ENCODE results near the gene MAGEC1.
"Not testable (repeated sequence)": the region's sequence is repeated elsewhere in the genome, so short reads cannot be mapped to it uniquely, and the experiment has no call there.

Gene MAGEC1, protein sequence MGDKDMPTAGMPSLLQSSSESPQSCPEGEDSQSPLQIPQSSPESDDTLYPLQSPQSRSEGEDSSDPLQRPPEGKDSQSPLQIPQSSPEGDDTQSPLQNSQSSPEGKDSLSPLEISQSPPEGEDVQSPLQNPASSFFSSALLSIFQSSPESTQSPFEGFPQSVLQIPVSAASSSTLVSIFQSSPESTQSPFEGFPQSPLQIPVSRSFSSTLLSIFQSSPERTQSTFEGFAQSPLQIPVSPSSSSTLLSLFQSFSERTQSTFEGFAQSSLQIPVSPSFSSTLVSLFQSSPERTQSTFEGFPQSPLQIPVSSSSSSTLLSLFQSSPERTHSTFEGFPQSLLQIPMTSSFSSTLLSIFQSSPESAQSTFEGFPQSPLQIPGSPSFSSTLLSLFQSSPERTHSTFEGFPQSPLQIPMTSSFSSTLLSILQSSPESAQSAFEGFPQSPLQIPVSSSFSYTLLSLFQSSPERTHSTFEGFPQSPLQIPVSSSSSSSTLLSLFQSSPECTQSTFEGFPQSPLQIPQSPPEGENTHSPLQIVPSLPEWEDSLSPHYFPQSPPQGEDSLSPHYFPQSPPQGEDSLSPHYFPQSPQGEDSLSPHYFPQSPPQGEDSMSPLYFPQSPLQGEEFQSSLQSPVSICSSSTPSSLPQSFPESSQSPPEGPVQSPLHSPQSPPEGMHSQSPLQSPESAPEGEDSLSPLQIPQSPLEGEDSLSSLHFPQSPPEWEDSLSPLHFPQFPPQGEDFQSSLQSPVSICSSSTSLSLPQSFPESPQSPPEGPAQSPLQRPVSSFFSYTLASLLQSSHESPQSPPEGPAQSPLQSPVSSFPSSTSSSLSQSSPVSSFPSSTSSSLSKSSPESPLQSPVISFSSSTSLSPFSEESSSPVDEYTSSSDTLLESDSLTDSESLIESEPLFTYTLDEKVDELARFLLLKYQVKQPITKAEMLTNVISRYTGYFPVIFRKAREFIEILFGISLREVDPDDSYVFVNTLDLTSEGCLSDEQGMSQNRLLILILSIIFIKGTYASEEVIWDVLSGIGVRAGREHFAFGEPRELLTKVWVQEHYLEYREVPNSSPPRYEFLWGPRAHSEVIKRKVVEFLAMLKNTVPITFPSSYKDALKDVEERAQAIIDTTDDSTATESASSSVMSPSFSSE

DNA sequence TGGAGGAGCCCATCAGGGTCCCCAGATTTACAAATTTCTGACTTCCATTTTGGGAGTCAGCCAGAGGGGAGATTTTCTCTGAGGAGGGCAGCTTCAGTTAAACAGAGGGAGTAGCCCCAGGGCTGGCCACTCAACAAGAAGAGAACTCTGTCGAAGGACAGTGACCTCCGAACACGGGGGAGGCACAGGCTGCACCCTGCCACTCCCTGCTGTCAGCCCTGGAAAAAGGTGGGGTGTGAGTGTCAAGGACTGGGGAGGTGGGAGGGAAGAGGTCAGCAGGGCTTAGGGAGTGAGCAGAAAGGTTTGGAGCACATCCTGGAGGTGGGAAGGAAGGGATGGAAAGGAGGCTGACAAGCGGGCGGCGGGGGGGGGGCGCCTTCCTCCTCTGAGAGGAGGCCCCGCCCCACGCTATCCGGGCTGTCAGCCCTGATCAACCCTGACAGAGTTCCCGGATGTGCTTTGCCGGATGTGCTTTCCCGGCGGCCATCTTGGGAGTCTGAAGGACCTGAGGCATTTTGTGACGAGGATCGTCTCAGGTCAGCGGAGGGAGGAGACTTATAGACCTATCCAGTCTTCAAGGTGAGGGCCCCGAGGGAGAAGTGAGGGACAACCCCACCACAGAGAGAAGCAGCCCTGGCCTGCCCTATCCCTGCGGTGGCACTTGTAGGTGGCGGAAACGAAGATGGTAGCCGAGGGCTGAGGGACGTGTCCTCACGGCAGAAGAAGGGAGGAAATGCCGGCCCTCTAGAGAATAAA is at the start of gene MAGEC1:
TSS of gene MAGEC1 (plus strand) at position 495 of the 756 bp plus-strand sequence. CDS start 1,179 bp downstream, outside the sequence.
- no peak for DNase-seq (ENCODE audit: low read depth, low spot score)

DNA sequence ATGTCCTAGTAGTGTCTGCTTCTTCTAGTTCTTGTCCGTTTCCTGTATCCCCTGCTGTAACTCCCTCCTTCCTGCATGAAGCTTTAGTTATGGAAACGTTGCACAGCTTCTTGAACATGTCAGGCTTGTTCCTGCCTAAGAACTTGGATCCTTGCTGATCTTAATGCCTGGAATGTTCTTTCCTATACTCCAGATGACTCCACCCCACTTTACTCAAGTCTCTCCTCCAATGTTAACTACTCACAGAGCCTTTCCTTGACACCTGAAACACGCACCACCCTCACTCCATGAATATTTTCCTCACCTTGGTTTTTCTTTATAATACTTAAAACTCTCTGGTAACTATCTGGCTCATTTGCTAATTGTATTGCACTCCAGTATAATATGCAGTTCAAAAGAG is 46.2 kb upstream of the MAGEC1 start:
- no peak for DNase-seq (ENCODE audit: low read depth, low spot score)

DNA sequence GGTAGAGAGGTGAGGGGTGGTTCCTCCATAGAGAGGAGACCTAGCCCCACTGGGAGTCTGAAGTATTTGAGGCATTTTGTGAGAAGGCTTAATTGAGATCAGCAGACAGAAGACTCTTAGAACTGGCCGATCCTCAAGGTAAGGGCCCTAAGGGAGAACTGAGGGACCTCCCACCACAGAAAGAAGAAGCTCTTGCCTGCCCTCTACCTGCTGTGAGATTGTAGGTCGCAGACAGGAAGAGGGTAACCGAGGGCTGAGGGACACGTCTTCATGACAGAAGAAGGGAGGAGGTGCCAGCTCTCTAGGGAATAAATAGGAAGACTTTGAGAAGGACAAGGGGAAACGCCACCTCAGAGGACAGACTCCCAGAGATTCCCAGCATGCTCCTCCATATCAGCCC is 24.1 kb upstream of the MAGEC1 start:
- DNase-seq (ENCODE audit: low read depth, low spot score) = no peak

DNA sequence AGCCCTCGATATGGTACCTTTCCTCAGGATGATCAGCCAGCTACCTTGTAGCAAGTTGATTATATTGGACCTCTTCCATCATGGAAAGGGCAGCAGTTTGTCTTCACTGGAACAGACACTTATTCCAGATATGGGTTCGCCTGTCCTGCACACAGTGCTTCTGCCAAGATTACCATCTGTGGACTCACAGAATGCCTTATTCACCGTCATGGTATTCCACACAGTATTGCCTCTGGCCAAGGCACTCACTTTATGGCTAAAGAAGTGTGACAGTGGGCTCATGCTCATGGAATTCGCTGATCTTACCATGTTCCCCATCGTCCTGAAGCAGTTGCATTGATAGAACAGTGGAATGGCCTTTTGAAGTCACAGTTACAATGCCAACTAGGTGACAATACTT is 14.9 kb upstream of the MAGEC1 start:
- DNase-seq (ENCODE audit: low read depth, low spot score) = not testable (repeated sequence)

DNA sequence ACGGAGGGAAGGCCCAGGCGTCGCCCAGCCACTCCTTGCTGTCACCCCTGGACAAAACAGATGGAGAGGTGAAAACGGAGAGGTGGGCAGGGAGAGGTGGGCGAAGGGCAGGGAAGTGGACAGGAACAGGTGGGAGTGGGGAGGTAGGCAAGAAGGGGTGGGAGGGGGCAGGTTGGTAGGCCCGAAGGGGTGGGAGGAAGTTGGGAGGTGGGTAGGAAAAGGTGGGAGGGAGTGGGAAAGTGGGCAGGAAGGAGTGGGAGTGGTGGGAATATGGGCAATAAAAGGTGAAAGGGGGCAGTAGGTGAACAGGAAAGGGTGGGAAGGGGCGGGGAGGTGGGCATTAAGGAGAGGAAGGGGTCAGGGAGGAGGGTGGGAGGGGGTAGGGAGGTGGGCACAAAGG is 9.0 kb upstream of the MAGEC1 start:
- DNase-seq (ENCODE audit: low read depth, low spot score) = no peak

DNA sequence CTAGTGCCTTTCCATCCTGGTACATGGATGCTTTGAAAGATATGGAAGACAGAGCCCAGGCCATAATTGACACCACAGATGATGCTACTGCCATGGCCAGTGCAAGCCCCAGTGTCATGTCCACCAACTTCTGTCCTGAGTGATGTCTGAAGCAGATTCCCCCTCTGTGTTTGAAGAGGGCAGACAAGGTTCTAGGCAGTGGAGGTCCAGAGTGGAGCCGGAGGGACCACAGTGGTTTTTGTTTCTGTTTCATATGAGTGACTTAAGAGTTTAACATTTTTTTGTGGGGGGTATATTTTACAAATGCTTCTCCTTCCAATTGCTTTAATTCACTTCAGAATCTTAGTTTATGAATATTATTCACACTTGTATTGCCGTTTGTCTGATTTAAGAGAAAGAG is 6.0 kb upstream of the MAGEC1 start:
- no peak for DNase-seq (ENCODE audit: low read depth, low spot score)

DNA sequence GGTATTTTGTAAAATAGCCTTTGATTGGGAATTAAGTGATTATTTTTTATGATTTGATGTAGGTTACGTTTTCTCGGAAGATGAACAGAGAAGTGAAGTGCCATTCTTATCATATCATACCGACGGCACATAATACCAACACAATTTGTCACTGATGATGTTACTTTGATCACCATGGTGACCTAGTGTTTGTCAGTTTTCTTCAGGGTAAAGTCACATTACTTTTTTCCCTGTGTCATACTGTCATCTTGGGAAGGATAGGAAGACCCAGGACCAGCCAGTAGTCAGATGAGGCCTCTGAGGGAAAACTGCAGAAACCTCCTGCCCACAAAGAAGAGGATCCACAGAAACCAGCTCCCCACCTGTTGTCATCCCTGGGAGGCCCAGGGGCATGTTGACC is 1.3 kb upstream of the MAGEC1 start:
- DNase-seq (ENCODE audit: low read depth, low spot score) = no peak

DNA sequence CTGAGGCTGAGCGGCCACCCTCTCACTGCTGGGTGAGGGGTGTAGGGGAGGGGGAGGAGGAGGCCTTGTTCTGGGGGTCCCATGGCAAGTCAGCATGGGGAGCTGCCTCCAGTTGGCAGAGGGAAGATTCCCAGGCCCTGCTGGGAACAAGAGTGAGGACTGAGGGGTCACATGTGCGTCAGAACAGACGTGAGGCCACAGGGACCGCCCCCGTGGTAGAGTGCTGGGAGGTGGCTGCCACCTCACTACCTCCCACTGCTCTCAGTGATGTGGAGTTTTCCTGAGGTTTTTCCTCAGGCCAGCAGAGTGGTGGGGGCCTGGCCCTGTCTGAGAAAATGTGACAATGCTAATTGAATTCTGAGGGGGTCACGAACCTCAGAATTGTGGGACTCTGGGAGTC is 568 bp downstream of the MAGEC1 start:
- no peak for DNase-seq (ENCODE audit: low read depth, low spot score)

DNA sequence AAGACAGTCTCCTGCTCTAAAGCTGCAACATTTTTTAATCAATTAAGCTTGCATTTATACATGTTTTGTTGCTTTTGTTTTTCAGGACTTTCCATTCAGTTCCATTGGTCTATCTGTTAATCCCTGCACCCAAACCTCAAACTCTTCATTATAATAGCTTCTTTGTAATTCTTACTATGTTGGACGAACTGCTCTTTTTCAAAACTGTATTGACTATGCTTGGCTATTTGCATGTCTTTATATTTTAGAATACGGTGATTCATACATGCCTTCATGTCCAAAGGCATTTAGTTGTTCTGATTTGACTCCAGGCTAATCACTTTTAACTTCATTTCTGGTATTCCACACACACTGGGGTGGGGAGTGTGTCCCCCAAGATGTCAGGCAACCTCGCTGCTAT is 14.1 kb downstream of the MAGEC1 start:
- DNase-seq (ENCODE audit: low read depth, low spot score) = no peak

DNA sequence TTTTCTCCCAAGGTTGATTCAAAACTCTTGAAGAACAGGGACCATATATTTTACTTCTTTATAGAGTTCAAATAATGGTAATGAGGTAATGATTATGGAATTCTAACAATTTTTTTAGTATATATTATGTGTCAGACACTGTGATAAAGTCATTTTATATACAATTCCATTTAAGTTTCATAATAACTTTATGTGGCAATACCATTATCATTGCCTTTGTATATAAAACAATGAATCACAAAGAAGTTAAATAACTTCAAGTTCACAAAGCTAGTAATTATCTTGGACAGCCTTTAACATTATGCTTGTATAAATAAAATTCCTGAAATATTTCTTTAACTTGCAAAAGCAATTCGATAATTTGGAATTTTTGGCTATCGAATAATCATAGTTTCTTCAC is 20.6 kb downstream of the MAGEC1 start:
- DNase-seq (ENCODE audit: low read depth, low spot score) = no peak

DNA sequence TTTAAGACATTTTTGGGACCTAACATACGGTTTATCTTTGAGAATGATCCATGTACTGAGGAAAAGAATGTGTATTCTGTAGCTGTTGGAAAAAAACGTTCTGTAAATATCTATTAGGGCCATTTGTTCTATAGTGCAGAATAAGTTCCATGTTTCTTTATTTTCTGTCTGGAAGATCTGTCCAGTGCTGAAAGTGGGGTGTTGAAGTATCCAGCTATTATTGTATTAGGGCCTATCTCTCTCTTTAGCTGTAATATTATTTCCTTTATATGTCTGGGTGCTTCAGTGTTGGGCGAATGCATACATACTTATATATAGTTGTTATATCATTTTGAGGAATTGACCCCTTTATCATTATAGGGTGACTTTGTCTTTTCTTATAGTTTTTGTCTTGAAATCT is 24.7 kb downstream of the MAGEC1 start:
- no peak for DNase-seq (ENCODE audit: low read depth, low spot score)

DNA sequence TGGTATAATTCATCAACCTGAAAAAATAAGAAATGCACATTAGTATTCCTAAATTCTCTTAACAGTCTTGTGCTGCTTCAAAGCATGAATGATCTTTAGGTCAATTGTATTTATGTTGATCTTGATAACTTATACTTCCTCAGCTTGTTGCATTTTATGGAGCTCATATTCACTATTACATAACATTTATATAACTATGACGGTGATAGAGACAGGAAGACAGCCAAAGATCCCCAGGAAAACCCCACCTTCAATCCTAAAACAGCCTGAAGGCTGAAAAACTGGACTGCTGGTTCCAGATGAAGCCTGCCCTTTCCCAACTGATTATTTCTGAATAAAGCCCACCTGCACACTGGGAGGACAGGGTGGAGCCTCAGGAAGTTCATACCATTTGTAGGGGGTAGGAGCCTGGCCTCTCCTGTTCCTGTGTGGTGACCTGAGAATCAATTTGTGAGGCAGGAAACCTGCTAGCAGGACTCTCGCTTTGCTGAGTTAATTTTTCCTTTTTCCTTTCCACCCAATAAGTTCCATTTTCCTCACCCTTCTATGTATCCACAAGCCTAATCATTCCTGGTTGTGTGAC is 30.5 kb downstream of the MAGEC1 start:
- DNase-seq (ENCODE audit: low read depth, low spot score) = no peak

DNA sequence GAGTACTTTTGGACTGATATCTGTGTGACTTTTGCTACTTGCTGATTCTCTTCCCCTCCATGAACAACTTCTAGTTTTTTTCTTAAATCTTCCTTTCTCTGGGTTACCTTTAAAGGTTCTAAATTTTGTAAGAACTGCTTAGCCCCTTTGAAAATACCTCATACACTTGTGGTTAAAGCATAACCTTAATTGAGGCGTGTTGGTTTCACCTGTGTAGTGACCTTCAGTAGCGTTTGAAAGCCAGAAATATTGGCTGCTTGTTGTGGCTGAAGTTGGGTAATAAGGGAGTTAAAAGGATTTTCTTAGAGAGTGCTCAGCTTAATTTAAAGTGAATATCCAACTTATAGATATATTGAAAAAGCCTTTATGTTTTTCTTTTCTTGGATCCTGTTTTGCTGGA is 32.0 kb downstream of the MAGEC1 start:
- DNase-seq (ENCODE audit: low read depth, low spot score) = no peak

DNA sequence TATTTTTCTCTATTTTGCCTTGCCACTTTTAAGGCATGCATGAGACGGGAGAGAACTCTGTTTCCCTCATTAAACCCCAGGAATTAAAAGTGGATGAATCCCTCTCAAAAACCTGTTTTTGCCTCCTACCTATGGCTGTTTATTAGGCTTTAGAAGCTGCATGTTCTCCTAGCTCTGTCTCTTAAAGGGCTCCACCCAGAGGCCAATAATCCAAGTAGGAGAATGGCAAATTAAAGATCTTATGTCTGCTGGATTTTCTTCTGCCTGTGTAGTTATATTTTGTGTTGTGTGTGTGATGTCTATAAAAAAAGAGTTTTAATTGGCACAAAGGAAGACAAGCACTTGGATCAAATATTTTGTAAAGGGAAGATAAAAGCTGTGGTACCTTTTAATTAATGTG is 32.4 kb downstream of the MAGEC1 start:
- no peak for DNase-seq (ENCODE audit: low read depth, low spot score)

DNA sequence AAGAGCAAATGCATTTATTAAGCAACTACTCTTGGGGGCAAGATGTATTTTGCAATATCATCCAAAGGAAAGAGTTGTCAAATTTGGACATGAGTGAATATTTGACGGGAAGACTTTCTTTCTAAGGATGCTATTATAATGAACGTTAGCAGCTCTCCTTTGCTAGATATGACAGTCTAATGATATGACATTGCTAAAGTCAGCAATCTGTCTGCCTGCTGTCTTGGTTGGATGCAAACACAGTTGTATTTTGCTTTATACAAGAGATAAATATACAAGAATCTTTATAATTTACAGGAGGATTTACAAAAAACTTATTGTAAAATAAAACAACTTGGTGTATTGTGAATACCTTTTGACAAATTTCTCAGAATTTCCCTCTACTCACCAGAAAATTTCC is 37.5 kb downstream of the MAGEC1 start:
- DNase-seq (ENCODE audit: low read depth, low spot score) = no peak

DNA sequence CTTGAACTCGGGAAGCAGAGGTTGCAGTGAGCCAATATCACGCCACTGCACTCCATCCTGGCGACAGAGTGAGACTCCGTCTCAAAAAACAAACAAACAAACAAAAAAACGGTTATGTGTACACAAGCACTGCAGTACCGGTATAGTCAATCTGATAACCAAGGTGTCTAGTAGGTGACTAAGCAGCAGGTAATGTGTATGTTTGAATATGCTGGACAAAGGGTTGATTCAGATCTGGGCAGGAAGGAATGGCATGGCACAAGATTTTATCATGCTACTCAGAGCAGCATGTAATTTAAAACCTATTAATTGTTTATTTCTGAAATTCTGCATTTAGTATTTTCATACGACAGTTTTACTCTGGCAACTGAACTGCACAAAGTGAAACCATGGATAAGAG is 41.7 kb downstream of the MAGEC1 start:
- no peak for DNase-seq (ENCODE audit: low read depth, low spot score)

DNA sequence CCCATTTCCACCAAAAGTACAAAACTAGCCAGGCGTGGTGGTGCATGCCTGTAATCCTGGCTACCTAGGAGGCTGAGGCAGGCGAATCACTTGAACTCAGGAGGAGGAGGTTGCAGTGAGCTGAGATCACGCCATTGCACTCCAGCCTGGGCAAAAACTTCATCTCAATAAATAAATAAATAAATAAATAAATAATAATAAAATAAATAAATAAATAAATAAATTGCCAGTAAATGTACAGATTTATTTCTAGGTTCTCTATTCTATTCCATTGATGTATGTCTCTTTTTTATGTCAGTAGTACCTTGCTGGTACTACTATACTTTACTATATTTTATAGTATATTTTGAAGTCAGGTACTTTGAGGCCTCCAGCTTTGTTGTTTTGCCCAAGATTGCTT is 43.7 kb downstream of the MAGEC1 start:
- no peak for DNase-seq (ENCODE audit: low read depth, low spot score)

DNA sequence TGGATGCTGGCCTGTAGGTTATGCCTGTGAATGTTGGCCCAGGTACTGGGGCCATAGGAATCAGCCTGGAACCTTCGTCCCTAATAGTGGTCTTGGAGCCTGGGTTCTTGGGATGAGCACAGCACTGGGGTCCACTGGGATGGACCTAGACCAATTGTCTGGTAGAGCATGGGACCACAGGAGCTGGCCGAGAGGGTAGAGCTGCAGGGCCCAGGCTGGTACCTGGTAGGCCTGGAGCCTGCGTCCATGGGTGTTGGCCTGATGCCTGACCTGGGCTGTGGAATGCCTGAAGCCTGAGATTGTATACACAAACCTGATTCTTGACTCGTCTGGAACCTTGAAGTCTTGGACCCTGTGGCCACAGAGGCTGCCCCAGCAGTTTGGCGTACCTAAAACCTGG is 48.9 kb downstream of the MAGEC1 start:
- no peak for DNase-seq (ENCODE audit: low read depth, low spot score)

DNA sequence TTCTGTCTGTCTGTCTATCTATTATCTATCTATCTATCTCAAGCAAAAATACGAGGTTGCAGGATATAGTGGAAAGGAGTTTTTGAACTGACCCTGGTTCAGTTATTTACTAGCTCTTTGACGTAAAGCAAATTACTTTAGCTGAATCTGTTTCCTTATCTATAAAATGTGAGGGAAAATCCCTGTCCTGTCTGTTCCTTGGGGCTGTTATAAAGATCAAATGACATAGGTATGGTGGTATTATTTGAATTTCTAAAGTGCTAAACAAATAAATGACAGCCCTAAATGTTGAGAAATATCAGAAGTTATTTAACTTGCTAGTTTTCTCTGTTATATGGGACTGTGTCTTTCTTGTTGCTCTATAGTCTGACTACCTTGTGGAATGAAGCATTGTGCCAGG is 55.0 kb downstream of the MAGEC1 start:
- DNase-seq (ENCODE audit: low read depth, low spot score) = no peak

Data from activated naive CD8-positive, alpha-beta T cell treated with anti-CD3 and anti-CD28 coated beads, Interleukin-2, amount 50 U/mL, for 16 hours (primary cell).